Measurements from ENCODE around the gene PARP3.

The PARP3 gene

DNA sequence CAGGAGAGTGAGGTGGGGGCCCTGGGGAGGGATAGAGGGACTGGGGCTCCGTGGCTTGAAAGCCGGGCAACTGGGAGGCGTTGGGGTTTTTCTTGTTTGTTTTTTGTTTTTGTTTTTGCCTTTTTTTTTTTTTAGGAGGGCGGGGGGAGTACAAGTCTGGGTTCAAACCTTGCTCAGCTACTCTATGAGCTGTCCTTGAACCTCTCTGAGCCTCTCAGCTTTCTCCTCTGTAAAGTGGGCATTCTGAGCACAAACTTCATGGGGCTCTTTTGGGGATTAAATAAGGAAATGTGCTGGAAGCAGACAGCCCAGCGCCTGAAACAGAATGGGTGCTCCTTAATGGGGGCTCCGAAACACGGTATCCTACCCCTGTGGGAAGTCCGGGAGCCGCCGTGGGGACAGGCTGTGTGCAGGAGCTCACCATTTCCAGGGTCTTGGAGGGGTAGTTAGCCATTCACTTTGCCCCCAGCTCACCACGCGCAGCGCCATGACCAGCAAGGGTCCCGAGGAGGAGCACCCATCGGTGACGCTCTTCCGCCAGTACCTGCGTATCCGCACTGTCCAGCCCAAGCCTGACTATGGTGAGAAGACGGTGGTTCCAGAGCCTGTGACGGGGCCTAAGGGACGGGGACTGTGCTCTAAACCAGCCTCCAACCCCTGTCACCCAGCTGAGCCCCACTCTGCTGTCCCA lies 41.6 kb downstream of the PARP3 start:
- TF ChIP-seq TAF1 (IDR thresholded peaks at IDR 0.05; ENCODE audit: low read depth): no peak
- no peak for TF ChIP-seq CEBPB (IDR thresholded peaks at IDR 0.05)
- TF ChIP-seq FOXM1 (IDR thresholded peaks at IDR 0.05; ENCODE audit: borderline replicate concordance, low read depth): no peak
- no peak for TF ChIP-seq NFIC (IDR thresholded peaks at IDR 0.05)
- TF ChIP-seq, protein P1, sequence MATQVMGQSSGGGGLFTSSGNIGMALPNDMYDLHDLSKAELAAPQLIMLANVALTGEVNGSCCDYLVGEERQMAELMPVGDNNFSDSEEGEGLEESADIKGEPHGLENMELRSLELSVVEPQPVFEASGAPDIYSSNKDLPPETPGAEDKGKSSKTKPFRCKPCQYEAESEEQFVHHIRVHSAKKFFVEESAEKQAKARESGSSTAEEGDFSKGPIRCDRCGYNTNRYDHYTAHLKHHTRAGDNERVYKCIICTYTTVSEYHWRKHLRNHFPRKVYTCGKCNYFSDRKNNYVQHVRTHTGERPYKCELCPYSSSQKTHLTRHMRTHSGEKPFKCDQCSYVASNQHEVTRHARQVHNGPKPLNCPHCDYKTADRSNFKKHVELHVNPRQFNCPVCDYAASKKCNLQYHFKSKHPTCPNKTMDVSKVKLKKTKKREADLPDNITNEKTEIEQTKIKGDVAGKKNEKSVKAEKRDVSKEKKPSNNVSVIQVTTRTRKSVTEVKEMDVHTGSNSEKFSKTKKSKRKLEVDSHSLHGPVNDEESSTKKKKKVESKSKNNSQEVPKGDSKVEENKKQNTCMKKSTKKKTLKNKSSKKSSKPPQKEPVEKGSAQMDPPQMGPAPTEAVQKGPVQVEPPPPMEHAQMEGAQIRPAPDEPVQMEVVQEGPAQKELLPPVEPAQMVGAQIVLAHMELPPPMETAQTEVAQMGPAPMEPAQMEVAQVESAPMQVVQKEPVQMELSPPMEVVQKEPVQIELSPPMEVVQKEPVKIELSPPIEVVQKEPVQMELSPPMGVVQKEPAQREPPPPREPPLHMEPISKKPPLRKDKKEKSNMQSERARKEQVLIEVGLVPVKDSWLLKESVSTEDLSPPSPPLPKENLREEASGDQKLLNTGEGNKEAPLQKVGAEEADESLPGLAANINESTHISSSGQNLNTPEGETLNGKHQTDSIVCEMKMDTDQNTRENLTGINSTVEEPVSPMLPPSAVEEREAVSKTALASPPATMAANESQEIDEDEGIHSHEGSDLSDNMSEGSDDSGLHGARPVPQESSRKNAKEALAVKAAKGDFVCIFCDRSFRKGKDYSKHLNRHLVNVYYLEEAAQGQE (IDR thresholded peaks at IDR 0.05; ENCODE audit: low read depth): no peak
- TF ChIP-seq RAD21 (IDR thresholded peaks at IDR 0.05; ENCODE audit: low read depth): no peak
- no peak for TF ChIP-seq EP300 (IDR thresholded peaks at IDR 0.05; ENCODE audit: borderline replicate concordance)
- TF ChIP-seq EGR1 (IDR thresholded peaks at IDR 0.05): no peak
- TF ChIP-seq, protein P2, sequence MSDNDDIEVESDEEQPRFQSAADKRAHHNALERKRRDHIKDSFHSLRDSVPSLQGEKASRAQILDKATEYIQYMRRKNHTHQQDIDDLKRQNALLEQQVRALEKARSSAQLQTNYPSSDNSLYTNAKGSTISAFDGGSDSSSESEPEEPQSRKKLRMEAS (IDR thresholded peaks at IDR 0.05): no peak
- TF ChIP-seq YY1 (IDR thresholded peaks at IDR 0.05; ENCODE audit: low read depth): no peak
- TF ChIP-seq TEAD4 (IDR thresholded peaks at IDR 0.05): no peak
- no peak for TF ChIP-seq TCF12 (IDR thresholded peaks at IDR 0.05; ENCODE audit: low read depth)
- TF ChIP-seq CREB1 (IDR thresholded peaks at IDR 0.05; ENCODE audit: low read depth): no peak
- TF ChIP-seq, protein P3, sequence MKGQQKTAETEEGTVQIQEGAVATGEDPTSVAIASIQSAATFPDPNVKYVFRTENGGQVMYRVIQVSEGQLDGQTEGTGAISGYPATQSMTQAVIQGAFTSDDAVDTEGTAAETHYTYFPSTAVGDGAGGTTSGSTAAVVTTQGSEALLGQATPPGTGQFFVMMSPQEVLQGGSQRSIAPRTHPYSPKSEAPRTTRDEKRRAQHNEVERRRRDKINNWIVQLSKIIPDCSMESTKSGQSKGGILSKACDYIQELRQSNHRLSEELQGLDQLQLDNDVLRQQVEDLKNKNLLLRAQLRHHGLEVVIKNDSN (IDR thresholded peaks at IDR 0.05): no peak
- no peak; the same call in 1 of the 2 replicates for TF ChIP-seq ZBTB7A (IDR thresholded peaks at IDR 0.05; ENCODE audit: low read depth)

DNA sequence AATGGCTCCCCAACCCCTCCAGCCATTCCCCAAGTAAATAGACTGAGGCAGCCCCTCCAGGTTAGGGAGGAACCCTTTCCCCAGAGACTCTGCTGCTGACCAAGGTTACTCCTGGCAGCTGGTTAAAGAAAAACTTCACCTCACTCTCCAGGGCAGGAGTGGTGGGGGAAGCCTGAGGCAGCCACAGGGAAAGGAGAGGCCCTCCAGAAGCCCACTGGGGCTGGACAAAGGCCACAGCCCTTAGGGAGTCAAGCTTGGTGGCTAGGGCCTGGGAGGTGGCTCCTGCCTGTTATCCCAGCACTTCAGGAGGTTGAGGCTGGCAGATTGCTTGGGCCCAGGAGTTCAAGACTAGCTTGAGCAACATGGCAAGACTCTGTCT lies 42.1 kb downstream of the PARP3 start:
- TF ChIP-seq, protein P3 (IDR thresholded peaks at IDR 0.05): no peak
- no peak for TF ChIP-seq ZBTB7A (IDR thresholded peaks at IDR 0.05; ENCODE audit: low read depth)
- no peak for TF ChIP-seq EP300 (IDR thresholded peaks at IDR 0.05; ENCODE audit: borderline replicate concordance)
- TF ChIP-seq, protein P1 (IDR thresholded peaks at IDR 0.05; ENCODE audit: low read depth): no peak
- TF ChIP-seq TEAD4 (IDR thresholded peaks at IDR 0.05): no peak
- TF ChIP-seq CREB1 (IDR thresholded peaks at IDR 0.05; ENCODE audit: low read depth): no peak
- TF ChIP-seq NFIC (IDR thresholded peaks at IDR 0.05): no peak
- no peak for TF ChIP-seq TAF1 (IDR thresholded peaks at IDR 0.05; ENCODE audit: low read depth)
- no peak for TF ChIP-seq CEBPB (IDR thresholded peaks at IDR 0.05)
- no peak for TF ChIP-seq RAD21 (IDR thresholded peaks at IDR 0.05; ENCODE audit: low read depth)
- TF ChIP-seq TCF12 (IDR thresholded peaks at IDR 0.05; ENCODE audit: low read depth): no peak
- TF ChIP-seq EGR1 (IDR thresholded peaks at IDR 0.05): no peak
- TF ChIP-seq FOXM1 (IDR thresholded peaks at IDR 0.05; ENCODE audit: borderline replicate concordance, low read depth): no peak
- no peak for TF ChIP-seq YY1 (IDR thresholded peaks at IDR 0.05; ENCODE audit: low read depth)
- TF ChIP-seq, protein P2 (IDR thresholded peaks at IDR 0.05): no peak

DNA sequence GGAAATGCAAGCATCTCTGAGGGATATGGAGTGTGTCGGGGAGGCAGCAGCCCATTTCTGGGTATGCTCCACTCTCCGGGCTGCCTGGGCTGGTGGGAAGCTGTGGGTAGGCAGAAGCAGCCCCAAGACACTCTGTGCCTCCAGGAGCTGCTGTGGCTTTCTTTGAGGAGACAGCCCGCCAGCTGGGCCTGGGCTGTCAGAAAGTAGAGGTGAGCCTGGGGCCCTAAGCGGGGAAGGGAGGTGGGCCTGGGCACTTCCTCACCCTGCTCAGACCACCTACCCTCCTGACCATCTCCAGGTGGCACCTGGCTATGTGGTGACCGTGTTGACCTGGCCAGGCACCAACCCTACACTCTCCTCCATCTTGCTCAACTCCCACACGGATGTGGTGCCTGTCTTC lies 42.9 kb downstream of the PARP3 start:
- TF ChIP-seq, protein P1 (IDR thresholded peaks at IDR 0.05; ENCODE audit: low read depth): no peak
- TF ChIP-seq TCF12 (IDR thresholded peaks at IDR 0.05; ENCODE audit: low read depth) (no peak), TAF1 (IDR thresholded peaks at IDR 0.05; ENCODE audit: low read depth) (no peak), ZBTB7A (IDR thresholded peaks at IDR 0.05; ENCODE audit: low read depth) (no peak), CREB1 (IDR thresholded peaks at IDR 0.05; ENCODE audit: low read depth) (no peak), RAD21 (IDR thresholded peaks at IDR 0.05; ENCODE audit: low read depth) (no peak), FOXM1 (IDR thresholded peaks at IDR 0.05; ENCODE audit: borderline replicate concordance, low read depth) (no peak), CEBPB (IDR thresholded peaks at IDR 0.05) (no peak), EP300 (IDR thresholded peaks at IDR 0.05; ENCODE audit: borderline replicate concordance) (no peak), YY1 (IDR thresholded peaks at IDR 0.05; ENCODE audit: low read depth) (no peak), EGR1 (IDR thresholded peaks at IDR 0.05) (no peak), TEAD4 (IDR thresholded peaks at IDR 0.05) (no peak), NFIC (IDR thresholded peaks at IDR 0.05) (no peak)
- TF ChIP-seq, protein P2 (IDR thresholded peaks at IDR 0.05): no peak
- TF ChIP-seq, protein P3 (IDR thresholded peaks at IDR 0.05): no peak
